Glomerular visceral epithelial cell (primary cell): ENCODE measurements around the gene C11orf87.

Experiments
- DNase-seq: peaks from one replicate; pipeline ENCODE4 v3.0.0-alpha.2; 2016; ENCODE audit errors: extremely low spot score

C11orf87 gene

DNA sequence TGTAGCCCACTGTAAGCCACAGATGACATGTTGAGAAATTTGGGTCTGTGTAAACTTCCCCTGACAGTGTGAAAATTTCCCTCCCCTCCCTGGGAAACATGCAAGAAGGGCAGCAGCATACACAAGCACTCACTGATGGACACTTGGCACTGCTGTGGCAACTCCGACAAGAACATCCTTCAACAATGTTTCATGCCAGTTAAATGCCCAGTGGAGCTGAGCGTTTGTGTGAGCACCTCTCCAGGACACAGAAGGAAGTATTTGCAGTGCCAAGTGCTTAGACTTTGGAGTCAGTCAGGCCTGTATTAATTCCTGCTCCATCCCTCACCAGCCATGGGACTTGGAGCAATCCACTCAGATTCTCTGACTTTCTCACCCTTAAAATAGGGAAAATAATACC lies 17.7 kb downstream of the C11orf87 start:
- DNase-seq = no peak

DNA sequence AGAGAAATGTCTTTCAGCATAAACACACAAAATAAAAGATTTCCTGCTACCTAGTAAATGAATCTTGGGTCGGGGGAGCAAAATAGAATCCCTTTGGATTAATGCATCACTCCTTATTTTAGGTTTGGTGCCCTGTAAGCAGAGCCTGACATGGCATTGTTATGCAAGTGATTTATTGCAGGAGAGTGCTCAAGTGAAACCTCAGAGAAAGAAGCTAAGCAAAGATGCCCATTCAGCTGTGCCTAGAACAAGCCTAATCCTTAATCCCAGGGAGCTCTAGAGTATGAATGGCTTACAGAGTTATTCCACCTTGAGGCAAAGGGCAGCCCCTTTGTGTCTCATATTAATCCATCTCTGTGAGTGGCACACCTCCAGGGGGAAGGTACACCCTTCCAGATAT lies 21.1 kb downstream of the C11orf87 start:
- DNase-seq = no peak

DNA sequence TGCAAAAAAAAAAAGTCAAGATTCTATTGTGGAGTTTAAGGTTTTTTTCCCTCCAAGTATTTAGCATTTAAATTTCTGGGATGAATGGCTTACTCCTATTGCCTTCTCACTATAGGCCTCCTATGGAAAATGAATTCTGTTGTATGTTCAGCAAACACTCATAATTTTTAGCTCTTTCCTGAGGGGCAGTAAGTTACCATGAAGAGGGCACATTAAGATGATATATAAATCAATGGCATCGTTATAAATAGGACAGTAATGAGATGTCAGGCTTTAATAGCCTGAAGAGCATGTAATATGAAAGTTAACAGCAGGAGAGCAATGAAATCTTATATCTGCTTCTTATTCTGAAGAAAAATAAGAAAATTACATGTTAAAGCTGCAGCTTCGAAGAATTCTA lies 32.9 kb downstream of the C11orf87 start:
- no peak for DNase-seq
